GM19455 (cell line): ENCODE measurements around the gene E2F3.

Experiments used
- ATAC-seq: cut with Tn5 transposase; IDR thresholded peaks from one replicate; pipeline ENCODE4 v1.9.1; 2021; ENCODE audit not compliant: unreplicated experiment

The E2F3 gene

DNA sequence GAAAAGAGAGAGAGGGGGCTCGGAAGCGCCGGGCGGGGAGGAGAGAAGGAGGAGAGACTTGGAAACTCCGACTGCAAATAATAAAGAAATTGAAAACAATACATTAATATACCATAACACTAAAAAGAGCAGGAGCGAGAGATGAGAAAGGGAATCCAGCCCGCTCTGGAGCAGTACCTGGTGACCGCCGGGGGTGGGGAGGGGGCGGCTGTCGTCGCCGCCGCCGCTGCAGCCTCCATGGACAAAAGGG, 338 bp downstream of the E2F3 start:
- peak; percentile 0 for ATAC-seq

DNA sequence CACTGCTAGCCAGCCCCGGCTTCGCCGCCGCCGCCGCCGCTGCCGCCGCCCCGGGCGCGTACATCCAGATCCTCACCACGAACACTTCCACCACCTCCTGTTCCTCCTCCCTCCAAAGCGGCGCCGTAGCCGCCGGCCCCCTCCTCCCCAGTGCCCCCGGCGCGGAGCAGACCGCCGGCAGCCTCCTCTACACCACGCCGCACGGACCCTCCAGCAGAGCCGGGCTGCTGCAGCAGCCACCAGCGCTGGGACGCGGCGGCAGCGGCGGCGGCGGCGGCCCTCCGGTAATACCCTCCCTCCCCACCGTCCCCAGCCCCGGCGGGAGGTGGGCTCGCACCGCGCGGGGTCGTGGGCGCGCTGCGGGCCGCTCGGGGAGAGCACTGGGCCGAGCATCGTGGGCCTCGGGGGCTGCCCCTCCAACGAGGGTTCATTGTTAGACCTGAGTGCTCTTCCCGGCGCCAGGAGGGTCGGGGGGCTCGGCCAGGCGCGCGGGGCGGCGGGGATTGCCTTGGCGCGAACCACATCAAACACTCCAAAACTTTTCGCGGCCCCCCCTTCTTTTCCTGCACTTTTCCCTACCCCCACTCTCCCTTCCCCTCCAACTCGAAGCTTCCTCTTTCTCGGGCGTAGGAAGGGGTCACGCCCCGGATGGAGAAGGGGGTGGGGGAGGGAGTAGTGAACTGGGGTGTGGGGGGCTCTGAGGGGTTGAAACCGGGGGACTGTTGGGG, 827 bp downstream of the E2F3 start:
- ATAC-seq = no peak

DNA sequence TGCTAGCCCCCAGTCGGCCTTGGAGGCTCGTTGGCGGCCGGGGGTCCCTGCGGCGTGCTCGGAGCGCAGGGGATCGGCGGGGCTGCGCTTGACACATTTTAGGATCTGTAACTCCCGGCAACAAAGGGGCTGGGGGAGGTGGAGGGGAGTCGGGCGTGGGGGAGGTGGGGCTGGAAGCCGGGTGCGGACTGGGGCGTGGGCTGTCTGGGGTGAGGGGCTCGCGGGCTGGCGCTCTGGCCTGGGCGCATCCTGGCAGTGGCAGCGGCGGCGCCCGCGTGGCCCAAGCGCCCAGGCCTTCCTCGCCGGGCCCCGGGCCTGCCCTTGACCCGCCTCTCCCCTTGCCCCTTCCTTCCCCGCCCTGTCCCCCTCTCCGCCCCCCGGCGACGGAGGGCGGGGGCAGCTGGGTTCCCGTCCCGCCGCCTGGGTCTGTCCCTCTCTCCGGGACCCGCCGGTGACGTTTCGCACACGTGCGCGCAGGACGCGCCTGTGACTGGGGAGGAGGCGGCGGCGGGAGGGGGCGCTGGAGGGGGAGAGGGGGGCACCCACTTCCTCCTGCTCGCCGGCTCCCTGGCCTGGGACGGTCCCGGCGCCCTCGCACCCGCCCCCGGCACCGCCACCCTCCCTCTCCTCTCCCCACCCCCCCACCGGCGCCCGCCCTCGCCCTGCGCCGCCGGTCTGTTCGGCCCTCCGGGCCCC, 1.5 kb downstream of the E2F3 start:
- peak; percentile 47 for ATAC-seq

DNA sequence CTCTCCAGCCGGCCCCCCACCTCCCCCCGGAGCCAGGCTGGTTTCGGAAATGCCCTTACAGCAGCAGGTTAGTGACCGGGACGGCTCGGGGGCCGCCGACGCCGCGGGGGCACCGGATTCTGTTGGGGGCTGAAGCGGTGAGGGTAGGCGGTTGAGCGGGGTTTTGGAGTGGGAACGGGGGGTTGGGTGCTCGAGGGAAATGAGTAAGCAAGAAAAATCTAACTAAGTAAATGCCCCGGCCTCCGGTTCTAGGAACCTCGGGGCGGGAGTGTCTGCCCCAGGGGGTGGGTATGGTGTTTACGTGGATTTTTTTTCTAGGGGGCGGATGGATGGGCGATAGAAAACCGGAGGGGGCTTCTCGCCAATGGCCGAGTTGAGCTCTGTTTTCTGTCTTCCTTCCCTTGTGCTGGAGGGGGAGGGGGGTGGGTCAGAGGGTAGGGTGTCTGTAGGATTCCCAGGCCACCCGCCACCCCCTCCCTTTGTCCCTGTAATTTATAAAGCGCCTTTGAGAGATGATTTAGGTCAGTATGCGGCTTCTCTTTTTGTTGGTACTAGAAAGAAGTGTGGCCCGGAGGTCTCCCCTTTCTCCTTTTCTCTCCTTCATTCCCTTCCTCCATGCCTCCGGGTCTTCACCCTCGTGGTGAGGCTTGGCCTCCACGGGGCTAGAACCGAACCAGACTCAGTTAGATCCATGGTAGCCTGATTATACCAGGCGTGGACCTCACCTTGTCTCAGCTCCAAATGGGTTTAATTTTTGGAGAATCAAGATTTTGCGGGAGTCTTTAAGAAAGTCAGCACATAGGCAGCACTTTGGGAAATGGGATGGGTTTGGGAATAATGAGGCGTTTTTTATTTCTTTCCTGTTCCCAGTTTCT, 2.3 kb downstream of the E2F3 start:
- ATAC-seq = peak; percentile 0

DNA sequence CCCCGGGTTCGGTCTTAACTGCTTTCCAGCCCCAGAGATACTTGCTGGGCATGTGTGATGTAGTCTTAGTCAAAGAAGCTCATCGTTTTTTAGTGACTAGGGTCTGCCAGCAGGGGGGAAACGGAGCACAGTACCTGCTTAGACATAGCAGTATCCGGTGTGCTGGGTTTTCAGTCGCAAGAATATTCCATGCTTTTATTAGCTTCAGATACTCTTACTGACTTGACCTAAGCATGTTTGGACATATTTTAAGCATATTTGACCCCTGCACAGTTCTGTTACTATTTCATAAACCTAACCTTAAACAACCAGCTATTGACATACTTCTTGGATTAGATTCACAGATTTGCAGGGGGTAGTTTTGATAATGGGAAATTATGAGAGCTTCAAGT, 3.0 kb downstream of the E2F3 start:
- ATAC-seq = peak; percentile 22

DNA sequence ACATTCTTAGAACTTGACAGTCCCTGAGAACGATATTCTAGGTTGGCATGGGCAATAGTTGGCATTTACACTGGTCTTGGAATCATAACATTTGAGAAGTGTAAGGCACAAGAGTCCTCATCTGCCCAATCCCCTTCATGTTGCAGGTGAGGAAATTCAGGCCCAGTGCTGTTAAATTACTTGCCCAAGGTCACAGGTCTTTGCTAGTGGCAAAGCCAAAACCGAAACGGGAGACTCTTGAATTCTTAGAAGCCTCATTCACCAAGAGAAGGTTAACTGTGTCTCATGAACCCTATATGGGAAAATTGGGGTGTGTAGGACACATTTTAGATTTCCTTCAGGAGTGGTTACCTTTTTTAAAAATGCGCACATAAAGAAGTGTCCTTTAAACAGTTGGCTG, 7.2 kb downstream of the E2F3 start:
- no peak for ATAC-seq

DNA sequence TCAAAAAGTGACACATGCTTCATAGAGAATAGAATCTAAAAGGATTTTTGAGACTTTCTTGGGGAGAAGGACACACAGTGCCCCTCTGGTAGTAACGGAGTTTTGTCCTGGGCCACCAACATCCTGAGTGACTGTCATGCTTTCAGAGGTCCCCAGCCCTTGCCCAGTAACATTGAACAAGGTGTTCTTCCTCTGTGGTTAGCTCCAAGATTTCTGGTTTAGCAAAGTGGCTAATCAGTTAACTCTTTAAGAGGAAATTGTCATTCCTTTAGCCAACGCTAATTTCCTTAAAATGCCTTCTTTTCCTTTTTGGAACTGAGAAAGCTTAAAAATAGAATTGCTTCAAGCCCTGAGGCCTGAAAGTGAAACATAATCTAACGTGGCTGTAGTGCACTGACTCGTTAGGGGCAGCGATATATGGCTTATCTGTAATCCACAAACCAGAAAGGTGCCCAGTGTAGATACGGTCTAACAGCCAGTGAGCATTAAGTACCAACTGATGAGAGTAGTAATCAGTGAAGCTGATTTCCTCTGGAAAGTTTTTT, 7.8 kb downstream of the E2F3 start:
- ATAC-seq = peak; percentile 88

DNA sequence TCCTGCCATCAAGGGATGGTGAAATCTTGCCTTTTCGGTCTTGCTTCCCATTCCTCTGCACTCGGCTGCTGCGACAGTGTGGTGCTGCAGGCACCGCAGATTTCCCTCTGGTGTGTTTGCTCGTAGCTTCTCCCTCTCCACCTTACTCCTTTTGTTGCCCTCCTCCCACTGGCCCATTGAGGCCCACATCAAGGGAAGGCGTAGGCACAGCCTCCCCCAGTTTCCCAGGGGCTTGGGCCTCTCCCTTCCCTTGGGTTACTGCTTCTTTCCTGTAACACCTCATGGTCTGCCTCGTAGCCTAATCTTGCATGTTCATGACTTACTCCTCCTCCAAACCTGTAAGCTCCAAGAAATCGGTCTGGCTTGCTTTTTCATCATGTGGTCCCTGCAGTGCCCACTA, 9.9 kb downstream of the E2F3 start:
- ATAC-seq = no peak

DNA sequence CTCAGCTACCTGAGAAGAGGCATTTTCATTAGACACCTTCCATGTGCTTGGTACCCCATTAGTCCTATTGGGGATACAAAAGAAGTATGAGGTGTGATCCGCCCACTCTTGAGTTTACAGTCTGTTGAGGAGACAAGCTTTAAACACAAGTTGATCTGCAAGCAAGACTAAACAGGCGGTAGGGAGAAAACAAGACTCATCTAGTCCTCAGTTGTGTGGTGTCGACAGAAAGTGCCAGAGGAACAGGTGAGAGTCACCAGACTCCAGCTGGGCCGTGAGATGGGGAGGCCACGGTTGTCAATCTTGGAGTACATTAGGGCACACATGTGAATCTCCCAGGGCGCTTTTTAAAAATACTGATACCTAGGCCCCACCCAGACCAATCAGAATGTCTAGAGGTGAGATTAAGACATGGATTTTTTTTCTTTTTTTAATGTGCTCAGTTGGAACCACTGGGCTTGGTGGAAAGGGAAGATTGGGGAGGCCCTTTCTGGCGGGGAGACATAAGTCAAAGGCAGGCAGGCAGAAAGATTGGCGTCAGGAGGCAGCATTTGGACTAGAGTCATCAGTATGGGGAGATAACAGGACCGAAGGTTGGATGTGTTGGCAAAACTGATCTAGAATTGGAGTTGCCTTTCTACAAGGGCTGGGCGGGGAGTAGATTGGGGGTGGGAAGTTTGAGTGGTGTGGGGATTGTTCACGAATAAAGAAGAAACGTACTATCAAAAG, 10.4 kb downstream of the E2F3 start:
- ATAC-seq = no peak

DNA sequence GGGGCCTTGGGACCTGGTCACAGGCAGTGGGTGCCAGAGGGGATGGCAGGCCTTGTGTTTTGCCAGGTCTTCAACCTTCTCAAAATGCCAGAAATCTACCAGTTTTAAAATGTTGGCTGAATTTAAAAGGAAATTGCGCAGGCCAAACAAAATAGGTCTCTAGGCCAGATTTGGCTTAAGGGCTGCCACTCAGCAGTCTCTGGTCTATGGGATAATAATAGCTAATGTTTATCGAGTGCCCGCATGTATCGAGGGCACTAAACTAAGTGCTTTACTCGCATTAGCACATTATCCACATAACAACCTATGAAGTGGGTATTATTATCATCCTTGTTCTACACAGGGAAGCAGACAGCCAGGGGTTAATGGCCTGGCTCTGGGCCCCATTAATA, 11.0 kb downstream of the E2F3 start:
- ATAC-seq = no peak

DNA sequence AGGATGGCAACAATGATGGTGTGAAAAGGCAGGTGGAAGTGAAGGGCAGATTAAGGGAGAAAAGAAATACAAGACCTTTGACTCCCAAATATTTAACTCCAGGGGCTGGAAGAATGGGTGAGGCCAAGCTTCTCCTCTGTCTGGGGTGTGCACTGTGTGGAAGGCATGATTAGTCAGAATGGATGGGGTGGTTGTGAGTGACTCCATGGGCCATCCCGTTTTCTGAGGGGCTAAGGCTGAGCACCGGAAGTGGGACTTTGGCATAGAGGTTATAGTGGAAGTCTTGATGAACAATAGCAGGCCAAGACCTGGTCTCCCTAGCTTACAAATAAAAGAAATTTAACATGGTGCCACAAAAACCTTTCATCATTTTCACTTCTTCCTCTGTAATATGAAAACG, 12.1 kb downstream of the E2F3 start:
- no peak for ATAC-seq

DNA sequence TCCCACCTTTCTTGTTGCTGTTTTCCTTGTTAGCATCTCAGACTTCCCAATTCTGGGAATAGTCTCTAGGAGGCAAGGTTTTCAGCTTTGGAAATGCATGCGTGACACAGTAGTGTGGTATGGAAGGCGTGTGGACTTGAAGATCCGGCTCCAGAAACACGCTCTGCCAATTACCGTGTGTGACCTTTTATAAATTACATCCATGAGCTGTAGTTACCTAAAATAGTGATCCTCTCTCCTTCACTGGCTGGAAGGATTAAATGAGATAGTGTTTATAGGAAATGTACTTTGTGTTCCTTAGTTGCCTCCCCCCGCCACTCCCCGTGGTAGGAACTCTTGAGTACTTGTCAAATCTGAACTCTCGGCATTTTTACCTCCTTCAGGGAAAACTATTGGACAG, 13.0 kb downstream of the E2F3 start:
- ATAC-seq = no peak

DNA sequence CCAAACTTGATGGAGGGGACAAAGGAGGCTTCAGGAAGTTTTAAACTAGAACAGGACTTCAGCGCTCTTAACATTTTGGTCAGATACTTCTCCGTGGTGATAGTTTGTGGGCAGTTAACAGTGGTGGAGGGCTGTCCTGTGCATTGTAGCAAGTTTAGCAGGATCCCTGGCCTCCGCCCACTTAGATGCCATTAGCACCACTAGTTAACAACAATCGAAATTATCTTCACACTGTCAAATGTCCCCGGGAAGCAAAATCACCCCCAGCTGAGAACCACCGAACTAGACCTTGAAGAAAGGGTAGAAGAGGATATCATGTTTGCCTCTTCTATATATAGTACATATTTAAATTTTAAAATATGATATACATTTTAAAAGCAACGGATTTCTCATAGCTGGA, 13.6 kb downstream of the E2F3 start:
- ATAC-seq = no peak

DNA sequence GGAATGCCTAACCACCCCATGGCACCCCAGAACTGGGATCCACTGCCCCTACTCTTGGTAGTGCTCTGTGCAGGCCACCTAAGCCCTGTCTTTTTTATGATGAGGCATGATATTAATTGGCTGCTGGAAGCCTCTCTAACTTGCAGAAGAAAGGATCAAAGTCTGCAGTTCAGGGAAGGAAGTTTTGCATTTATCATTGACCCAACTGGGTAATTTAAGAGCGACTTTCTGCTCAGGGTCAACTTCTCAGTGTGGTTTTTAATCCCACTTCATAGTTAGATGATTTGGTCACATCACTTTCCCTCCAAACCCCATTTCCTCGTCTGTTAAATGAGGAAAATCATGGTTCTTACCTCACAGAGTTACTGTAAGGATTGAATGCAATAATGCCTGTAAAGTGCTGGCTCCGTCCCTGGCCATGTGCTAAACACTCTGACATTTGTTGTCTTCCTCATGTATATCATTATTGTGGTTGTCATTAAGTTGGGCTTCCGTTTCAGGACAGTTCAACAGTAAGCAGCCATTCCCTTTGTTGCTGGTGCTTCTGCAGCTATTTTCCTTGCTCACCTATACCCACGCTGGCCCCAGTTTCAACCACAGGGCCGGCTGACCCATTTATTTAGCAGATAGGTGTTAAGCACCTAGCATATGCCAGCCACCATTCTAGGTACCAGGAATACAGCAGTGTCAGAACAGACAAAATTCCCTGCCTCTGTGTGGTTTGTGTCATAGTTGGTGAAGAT, 14.2 kb downstream of the E2F3 start:
- ATAC-seq = no peak

DNA sequence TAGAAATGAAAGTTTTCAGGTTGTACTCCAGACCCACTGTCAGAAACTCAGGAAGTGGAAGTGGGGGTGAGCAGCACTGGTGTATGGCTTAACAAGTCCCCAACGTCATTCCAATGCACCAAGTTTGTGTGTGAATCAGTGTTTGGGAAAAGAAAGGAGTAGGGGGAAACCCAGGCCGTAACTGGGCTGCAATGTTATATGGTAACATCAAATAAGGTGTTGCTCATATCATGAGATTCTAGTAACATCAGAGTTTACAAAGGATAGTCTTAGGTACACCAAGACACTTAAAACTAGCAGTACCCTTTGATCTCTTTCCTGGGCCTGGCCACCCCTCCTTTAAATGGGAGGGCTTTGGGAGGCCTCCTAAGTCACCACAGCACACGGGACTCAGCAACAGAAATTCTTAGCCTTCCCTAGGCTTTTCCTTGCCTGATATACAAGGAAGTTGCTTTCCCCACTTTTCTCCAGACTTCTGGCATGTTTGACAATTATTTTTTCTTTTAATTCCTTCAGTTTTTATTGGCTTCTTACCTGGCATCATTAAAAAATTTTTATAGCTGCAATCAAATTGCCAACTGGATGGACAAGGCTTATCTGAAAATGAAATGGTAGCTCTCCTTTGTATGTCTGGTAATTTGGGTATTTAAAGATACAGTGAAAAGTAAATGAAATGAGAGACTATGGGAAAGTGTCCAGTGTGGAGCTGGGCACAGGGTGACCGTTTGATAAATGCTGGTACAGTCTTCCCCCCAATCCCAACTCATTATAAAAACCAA, 15.1 kb downstream of the E2F3 start:
- no peak for ATAC-seq

DNA sequence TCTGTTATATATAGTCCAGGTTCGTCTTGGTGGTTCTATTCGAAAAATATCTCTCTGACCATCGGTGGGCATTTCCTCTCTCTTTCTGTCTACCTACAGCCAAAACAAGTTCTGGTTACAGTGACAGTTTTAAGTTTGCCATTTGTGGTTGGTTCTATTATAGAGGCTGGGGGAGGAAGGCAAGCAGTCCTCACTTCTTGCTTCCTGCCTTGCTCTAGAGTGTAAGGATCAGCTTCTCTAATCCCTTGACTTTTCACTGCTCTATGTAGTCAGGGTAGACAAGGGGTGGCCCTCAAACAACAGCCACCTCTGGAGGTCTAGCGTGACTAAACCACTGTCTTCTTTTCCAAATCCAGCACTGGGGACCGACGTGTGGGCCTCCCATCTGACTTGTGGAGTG, 16.1 kb downstream of the E2F3 start:
- no peak for ATAC-seq

DNA sequence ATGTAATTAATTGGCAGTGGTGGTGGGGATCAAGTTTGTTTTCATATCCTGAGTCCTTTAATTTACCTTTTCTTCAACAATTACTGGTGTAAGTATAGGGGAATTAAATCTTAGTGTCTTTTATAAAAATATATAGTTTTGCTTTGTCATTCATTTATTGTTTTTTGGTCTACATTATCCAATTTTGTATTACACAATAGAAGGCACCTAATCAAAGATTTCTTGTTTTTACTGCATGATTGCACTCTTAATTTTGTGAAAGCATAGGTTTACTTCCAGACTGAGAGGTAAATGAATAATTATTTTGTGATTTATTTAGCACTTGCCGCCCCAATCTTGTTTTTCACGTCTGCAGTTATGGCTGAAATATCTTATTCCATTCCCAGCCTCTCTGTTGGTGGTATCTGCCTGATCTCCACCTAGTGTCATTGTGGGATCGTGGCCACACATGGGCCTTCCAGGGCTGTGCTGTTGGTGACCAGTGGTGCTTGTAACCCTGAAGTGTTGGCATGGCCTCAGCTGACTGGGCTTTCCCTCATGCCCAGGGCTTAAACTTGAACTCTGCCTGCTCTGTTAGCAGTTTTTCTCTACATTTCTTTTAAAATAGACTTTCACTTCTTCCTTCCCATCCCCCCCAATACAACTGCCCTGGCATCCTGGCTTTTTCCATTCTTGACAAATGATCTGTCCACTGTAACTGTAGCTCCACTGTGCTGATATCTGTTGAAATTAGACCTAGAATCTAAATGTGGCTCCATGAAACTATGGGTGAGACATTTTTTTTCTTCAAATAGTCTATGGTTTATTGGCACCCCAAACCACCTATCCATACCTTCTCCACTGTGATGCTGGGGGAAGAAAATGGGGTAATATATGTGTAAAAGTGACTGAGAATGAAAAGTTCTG, 24.8 kb downstream of the E2F3 start:
- no peak for ATAC-seq

DNA sequence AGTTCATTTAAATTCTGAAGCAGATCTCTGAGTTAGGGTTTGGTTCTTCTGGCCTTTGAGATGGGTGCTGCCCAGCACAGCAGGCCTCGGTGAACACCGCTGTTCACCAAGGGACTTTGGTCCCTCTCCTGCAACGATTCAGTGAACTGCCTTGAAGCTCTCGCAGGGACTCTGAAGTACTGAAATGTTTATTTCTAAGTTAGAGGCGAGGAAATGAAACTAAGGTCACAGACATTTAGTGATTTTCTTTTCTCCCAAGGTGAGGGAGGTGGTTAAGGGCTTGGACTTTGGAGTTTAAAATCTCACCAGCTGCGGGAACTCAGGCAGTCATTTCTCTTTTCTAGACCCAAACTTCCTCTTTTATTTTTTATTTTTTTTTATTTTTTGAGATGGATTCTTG, 26.2 kb downstream of the E2F3 start:
- peak; percentile 95 for ATAC-seq

DNA sequence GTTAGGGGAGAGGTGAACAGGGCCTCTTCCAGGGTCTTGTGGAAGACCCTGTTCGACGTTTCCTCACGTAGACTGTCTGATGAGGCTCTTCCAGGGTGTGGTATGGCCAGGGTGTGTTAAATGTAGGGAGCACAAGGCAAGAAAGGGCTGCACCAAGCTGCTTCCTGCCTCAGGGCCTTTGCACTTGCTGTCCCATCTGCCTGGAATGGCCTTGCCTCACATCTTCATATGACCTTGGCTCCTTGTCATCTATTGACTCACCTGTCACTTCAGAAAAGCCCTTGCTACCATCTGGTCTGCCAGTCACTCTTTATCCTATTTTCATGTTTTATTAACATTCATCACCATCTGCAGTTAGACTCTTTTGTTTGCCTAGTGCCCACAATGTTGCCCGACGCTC, 31.0 kb downstream of the E2F3 start:
- ATAC-seq = no peak
